ENCODE results near the gene ALG12.

The ALG12 gene

GRCh38 chr22:49886346-49887063 lies 31.7 kb downstream of the ALG12 start:
- DNase-seq = no peak

GRCh38 chr22:49885881-49886280 lies 32.4 kb downstream of the ALG12 start:
- no peak for DNase-seq

DNA sequence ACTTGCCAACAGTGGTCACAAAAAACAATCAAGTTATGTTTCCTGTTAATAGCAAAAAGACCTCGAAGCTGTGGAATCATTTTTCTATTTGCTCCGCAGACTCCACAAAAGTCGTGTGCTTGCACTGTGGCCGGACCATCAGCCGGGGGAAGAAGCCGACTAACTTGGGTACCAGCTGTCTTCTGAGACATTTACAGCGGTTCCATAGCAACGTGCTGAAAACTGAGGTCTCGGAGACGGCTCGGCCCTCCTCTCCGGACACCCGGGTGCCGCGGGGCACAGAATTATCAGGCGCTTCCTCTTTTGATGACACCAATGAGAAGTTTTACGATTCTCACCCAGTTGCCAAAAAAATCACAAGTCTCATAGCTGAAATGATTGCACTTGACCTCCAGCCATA lies 33.0 kb downstream of the ALG12 start:
- no peak for DNase-seq

DNA sequence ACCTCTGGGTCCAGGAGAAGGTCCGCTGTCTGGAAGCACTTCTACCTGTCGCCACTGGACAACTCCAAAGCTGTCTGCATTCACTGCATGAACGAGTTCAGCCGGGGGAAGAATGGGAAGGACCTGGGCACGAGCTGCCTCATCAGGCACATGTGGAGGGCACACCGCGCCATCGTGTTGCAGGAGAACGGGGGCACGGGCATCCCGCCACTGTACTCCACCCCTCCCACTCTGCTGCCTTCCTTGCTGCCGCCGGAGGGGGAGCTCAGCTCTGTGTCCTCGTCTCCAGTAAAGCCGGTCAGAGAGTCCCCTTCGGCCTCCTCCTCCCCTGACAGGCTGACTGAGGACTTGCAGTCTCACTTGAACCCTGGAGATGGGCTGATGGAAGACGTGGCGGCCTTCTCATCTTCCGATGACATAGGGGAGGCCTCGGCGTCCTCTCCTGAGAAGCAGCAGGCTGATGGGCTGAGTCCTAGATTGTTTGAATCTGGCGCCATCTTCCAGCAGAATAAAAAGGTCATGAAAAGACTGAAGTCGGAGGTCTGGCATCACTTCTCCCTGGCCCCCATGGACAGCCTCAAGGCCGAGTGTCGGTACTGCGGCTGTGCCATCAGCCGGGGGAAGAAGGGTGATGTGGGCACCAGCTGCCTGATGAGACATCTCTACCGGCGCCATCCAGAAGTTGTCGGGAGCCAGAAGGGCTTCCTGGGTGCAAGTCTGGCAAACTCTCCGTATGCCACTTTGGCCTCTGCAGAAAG lies 33.6 kb downstream of the ALG12 start:
- no peak for DNase-seq

GRCh38 chr22:49884075-49884474 lies 34.2 kb downstream of the ALG12 start:
- DNase-seq = no peak

DNA sequence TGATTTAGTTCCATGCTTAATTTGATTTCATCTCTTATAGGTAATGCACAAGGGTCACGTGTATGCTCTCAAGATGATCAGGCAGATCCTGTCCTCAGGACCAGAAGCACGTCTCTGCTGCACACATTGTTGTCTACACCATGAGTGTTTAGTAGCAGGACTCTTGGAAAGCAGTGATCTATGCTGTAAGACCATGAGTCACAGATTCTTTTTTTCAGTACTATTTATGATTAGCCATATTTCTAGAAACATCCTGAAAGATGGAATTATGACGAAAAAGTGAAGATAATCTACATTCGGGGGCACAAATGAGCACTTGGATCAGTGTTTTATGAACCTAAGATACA lies 35.0 kb downstream of the ALG12 start:
- DNase-seq = no peak

DNA sequence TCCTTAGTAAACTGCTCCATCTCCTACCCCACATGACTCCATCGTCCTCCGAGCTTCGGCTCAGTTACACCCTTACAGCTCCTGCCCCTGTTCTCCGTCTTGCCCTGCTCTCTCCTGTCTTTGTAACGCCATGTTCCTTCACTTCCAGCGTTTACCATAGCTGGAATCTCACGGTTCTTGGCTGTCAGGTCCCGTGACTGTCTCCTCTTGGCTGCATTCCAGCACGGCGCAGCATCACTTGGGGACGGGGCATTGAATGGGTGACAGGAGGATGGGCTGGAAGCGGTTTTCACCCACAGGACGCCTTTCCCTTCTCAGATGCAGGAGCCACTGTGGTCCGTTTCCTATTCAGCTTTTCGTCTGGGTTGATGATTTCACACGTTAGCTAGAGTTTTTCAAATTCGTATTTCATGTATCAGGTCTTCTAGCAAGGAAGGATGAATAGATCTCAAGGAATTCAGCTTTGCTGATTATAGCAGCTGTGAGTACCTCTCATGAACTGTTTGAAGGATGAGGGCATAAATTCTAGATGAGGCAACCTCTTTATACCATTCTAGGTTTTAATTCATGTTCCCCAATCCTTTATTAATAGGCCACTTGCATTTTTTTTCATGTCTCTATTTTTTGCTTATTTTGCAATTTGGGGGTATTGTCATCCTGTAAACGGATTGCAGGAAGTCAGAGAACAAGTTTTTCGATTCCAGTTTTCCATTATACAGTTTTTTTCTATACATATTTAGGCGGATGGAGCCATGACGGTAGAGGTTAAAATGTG lies 35.5 kb downstream of the ALG12 start:
- no peak for DNase-seq

DNA sequence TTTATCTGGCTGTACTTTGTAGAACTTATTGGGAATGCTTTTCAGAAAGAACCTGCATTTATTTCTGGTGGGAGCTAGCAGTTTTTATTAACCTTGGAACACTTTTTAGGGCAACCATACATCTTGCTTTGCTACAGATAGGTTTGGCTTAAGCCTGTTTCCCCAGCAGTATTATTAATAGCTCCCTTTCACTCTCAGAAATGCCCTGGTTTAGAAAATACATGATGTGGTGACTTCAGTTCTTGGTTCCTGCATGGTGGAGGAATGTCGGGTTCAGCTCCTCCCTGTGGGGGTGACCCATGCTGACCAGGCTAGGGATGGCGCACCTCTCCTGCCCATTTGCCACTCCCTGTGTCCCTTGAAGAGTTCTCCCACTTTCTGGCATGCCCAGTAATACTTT lies 36.4 kb downstream of the ALG12 start:
- no peak for DNase-seq

DNA sequence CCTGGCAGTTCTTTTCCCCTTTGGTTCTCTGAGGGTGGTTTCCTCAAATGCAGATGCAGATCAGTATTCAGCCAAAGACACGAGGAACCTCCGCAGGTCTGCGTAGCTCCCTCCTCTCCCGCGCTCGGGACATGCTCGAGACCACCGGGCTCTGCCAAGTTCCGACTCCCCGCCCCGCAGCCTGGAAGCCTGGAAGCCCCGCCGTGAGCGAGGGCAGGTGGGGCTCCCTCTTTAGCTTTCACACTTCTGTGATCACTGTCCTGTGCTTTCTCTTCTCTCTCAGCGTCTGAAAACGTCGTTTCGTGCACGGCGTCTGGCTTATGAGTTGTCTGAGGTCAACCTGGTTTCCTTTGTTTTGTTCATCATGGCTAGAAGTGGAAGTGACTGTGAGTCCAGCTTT lies 38.0 kb downstream of the ALG12 start:
- DNase-seq = peak; percentile 27

DNA sequence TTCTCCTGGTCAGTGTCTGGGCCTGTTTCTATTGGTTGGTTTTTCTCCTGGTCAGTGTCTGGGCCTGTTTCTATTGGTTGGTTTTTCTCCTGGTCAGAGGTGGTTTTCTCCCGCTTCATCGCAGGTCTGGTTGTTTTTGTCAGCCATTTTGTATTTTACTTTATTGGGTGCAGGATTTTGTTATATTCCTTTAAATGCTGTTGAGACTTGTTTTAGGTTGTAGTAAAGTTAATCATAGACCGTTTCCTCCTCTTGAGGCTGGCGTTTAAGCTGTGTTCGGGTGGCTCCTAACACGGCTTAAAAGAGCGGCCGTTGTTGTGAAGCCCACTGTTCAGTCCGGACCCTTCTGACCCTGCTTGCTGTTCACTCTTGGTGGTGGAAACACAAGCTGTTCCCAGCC lies 38.4 kb downstream of the ALG12 start:
- no peak for DNase-seq

- DNase-seq = no peak
Measured at GRCh38 chr22:49878206-49878605, 40.0 kb downstream of the ALG12 start.

DNA sequence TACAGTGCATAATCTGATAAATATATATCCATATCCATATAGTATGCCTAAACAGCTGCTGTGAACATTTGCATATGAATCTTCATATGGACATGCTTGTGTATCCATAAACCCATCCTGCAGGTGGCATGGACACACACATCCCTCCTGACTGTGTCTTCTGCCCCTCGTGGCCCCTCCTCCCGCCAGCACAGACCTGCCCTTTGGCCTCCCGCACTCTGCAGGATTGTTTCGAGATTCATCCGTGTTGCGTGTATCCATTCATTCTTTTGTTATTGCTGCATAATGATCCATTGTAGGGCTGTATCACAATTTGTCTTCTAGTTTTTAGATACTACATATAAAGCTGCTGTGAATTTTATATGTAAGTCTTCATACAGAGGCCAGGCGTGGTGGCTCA lies 40.6 kb downstream of the ALG12 start:
- no peak for DNase-seq

- no peak for DNase-seq
Measured at GRCh38 chr22:49873228-49873940, 44.9 kb downstream of the ALG12 start.

- no peak for DNase-seq
Measured at GRCh38 chr22:49872347-49872746, 45.9 kb downstream of the ALG12 start.

DNA sequence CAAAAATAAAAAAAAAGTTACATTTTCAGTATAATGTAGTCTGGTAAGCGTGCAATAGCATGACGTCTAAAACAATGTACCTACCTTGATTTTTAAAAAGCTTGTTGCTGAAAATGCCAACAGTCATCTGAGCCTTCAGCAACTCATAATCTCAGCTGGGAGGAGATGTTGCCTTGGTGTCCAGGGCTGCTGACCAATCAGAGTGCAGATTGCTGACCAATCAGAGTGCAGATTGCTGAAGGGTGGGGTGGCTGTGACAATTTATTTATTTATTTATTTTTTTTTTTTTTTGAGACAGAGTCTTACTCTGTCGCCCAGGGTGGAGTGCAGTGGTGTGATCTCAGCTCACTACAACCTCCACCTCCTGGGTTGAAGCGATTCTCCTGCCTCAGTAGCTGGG lies 46.8 kb downstream of the ALG12 start:
- DNase-seq = no peak

- peak; percentile 45 for DNase-seq
Measured at GRCh38 chr22:49869845-49870712, 48.2 kb downstream of the ALG12 start.

- no peak for DNase-seq
Measured at GRCh38 chr22:49869086-49869830, 49.0 kb downstream of the ALG12 start.

DNA sequence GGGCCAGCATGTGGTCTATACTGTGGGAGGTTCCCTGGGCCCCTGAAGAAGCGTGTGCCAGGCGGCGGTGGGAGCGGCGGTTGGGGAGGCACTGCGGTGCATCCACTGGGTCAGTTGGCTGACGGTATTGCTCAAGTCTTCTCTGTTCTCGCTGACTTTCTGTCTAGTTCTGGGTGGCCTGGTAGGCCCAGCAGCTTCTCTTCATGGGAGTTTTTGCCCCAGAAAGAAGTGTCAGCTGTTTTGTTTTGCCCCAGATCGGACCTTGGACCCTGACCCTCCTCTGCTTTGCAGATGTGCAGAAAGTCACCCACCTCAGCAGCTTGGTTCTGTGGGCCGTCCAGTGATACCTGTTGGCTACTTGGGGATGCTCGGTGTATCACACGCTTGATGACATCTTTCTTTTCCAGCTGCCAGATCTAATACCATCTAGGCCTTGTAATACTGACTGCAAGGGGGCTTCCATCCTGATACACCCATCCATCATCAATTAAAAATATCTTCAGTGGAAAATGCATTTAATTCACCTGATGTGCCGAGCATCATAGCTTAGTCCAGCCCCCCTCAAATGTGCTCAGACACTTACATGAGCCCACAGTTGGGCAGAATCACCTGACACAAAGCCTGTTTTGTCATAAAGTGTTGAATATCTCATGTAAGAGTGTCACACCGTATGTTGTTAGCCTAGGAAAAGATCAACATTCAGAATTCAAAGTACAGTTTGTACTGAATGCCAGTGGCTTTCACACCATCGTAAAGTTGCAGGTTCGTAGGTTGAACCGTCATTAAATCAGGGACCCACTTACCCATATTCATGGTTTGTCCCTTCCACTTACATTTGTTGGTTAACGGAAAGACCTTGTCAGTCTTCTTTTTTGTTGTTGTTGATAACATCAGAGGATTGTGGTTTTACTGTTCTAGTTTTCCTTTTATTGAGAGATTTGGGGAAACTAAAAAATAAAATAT lies 50.7 kb downstream of the ALG12 start:
- peak; percentile 42 for DNase-seq

GRCh38 chr22:49866646-49867045 lies 51.6 kb downstream of the ALG12 start:
- DNase-seq = no peak

- DNase-seq = no peak
Measured at GRCh38 chr22:49866134-49866533, 52.1 kb downstream of the ALG12 start.
